IMR-90 (cell line): ENCODE measurements around the gene MAP3K1. TPM values are rescaled to one million over a fixed set of nuclear protein-coding genes. Genes with fewer than 3 reads are reported as not detected.

ENCODE experiments used
- ATAC-seq: fragments of 200-7000 bp; cut with Tn5 transposase; 2 replicates; pipeline ENCODE4 v1.9.1; 2020; ENCODE audit warnings: low read depth, mild to moderate bottlenecking, moderate library complexity
- BruUV-seq: library from RNA; stranded (reverse); fragments of 400-500 nt; replicated peaks from 2 replicates; lab custom pipeline; 2021; lab: Mats Ljungman, UMichigan
- CTCF ChIA-PET: fragments of 300-600 bp; formaldehyde crosslinking; extraction: SDS; loops from one replicate; lab custom pipeline; 2021; ENCODE audit warnings: antibody characterized with exemption; lab: Yijun Ruan, JAX
- POLR2A ChIA-PET: fragments of 300-600 bp; sonication (Branson Sonifier 250); formaldehyde crosslinking; loops from one replicate; lab custom pipeline; 2022; ENCODE audit warnings: antibody characterized with exemption; ENCODE audit not compliant: unreplicated experiment; lab: Charles Lee
- DNase-seq: peaks from one replicate; pipeline ENCODE4 v3.0.0; 2013
- H2AFZ ChIP-seq: replicated peaks from 2 replicates; pipeline ENCODE3; 2013; ENCODE audit warnings: low read length, mild to moderate bottlenecking; ENCODE audit not compliant: poor library complexity
- H2AK5ac ChIP-seq: 2 replicates; pipeline ENCODE4 v1.6.1; 2013; ENCODE audit warnings: low read depth, low read length, inconsistent platforms
- H2AK9ac ChIP-seq: replicated peaks from 2 replicates; pipeline ENCODE3; 2013; ENCODE audit warnings: mild to moderate bottlenecking, low read depth, low read length, moderate library complexity; ENCODE audit not compliant: poor library complexity
- H2BK120ac ChIP-seq: 2 replicates; pipeline ENCODE4 v1.6.1; 2013; ENCODE audit warnings: low read depth, low read length, inconsistent platforms
- H2BK15ac ChIP-seq: 3 replicates; pipeline ENCODE4 v1.6.1; 2013; ENCODE audit warnings: low read depth, low read length, inconsistent platforms
- H2BK20ac ChIP-seq: 2 replicates; pipeline ENCODE4 v1.6.1; 2013; ENCODE audit warnings: low read depth, mild to moderate bottlenecking, inconsistent platforms, low read length, moderate library complexity
- H2BK5ac ChIP-seq: 2 replicates; pipeline ENCODE4 v1.6.1; 2013; ENCODE audit warnings: mild to moderate bottlenecking, low read depth, low read length, inconsistent platforms; ENCODE audit not compliant: poor library complexity, severe bottlenecking
- H3K14ac ChIP-seq: replicated peaks from 2 replicates; pipeline ENCODE4 v1.6.1; 2013; ENCODE audit warnings: low read depth, low read length, inconsistent platforms
- H3K18ac ChIP-seq: 2 replicates; pipeline ENCODE4 v1.6.1; 2013; ENCODE audit warnings: low read depth, low read length, control low read depth
- H3K23ac ChIP-seq: 2 replicates; pipeline ENCODE4 v1.6.1; 2013; ENCODE audit warnings: low read depth, low read length, inconsistent platforms
- H3K27ac ChIP-seq: 2 replicates; pipeline ENCODE4 v1.5.1; 2013; ENCODE audit warnings: mild to moderate bottlenecking, control low read depth, low read length; ENCODE audit not compliant: insufficient read depth
- H3K27me3 ChIP-seq: 2 replicates; pipeline ENCODE4 v1.6.1; 2013; ENCODE audit warnings: low read length; ENCODE audit not compliant: control insufficient read depth, insufficient read depth
- H3K36me3 ChIP-seq: 2 replicates; pipeline ENCODE4 v1.6.1; 2013; ENCODE audit warnings: low read length, mixed read lengths; ENCODE audit not compliant: control insufficient read depth, insufficient read depth
- H3K4ac ChIP-seq: 2 replicates; pipeline ENCODE4 v1.6.1; 2013; ENCODE audit warnings: low read depth, low read length, inconsistent platforms
- H3K4me1 ChIP-seq: 2 replicates; pipeline ENCODE4 v1.6.1; 2013; ENCODE audit warnings: low read length, mixed read lengths; ENCODE audit not compliant: control insufficient read depth, insufficient read depth
- H3K4me2 ChIP-seq: 2 replicates; pipeline ENCODE4 v1.6.1; 2013; ENCODE audit warnings: low read depth, mild to moderate bottlenecking, control low read depth, low read length, moderate library complexity
- H3K4me3 ChIP-seq: 2 replicates; pipeline ENCODE4 v1.5.1; 2013; ENCODE audit warnings: low read depth, mild to moderate bottlenecking, control low read depth, low read length, moderate library complexity; ENCODE audit not compliant: insufficient read depth
- H3K56ac ChIP-seq: 2 replicates; pipeline ENCODE4 v1.6.1; 2013; ENCODE audit warnings: low read length, inconsistent platforms; ENCODE audit not compliant: insufficient read depth; ENCODE audit errors: extremely low read depth
- H3K79me1 ChIP-seq, 2 experiments: 2 replicates each; pipeline ENCODE4 v1.6.1; 2013; ENCODE audit warnings: low read length in 2 of 2, inconsistent platforms in 1 of 2, low read depth in 1 of 2
- H3K9ac ChIP-seq: 2 replicates; pipeline ENCODE4 v1.6.1; 2013; ENCODE audit warnings: low read depth, low read length, control low read depth
- H3K9me1 ChIP-seq: 2 replicates; pipeline ENCODE4 v1.6.1; 2013; ENCODE audit warnings: low read length, inconsistent platforms; ENCODE audit not compliant: insufficient read depth
- H3K9me3 ChIP-seq: 2 replicates; pipeline ENCODE4 v1.6.1; 2013; ENCODE audit warnings: low read length; ENCODE audit not compliant: control insufficient read depth, insufficient read depth
- H4K20me1 ChIP-seq: 2 replicates; pipeline ENCODE4 v1.6.1; 2013; ENCODE audit warnings: low read length, inconsistent platforms; ENCODE audit not compliant: insufficient read depth
- H4K5ac ChIP-seq: 2 replicates; pipeline ENCODE4 v1.6.1; 2013; ENCODE audit warnings: mild to moderate bottlenecking, low read depth, low read length, control low read depth
- H4K8ac ChIP-seq, 2 experiments: 2 replicates each; pipeline ENCODE4 v1.6.1; 2013; ENCODE audit warnings: low read depth in 2 of 2, low read length in 2 of 2, control low read depth in 1 of 2, inconsistent platforms in 1 of 2
- H4K91ac ChIP-seq: 2 replicates; pipeline ENCODE4 v1.6.1; 2013; ENCODE audit warnings: low read depth, low read length, inconsistent platforms; ENCODE audit not compliant: insufficient read depth
- CHD1 ChIP-seq: IDR thresholded peaks from 2 replicates; pipeline ENCODE4 v1.6.1; 2012; ENCODE audit warnings: low read depth, low read length, improper control_type of control experiment
- NFE2L2 ChIP-seq: fragments of 150-350 bp; IDR thresholded peaks from 2 replicates; pipeline ENCODE4 v1.6.1; 2016; ENCODE audit warnings: low read depth, mild to moderate bottlenecking, low read length
- RFX5 ChIP-seq: IDR thresholded peaks from 2 replicates; pipeline ENCODE4 v1.8.0; 2012; ENCODE audit warnings: low read depth, mild to moderate bottlenecking, low read length, moderate library complexity
- WGBS, 2 experiments: methylation state at CpG; one replicate each; pipeline versions ENCODE4 v1.1.5 to v1.1.7; 2013; ENCODE audit warnings: missing lambda C conversion rate in 2 of 2; ENCODE audit not compliant: insufficient read length in 1 of 2; ENCODE audit errors: extremely low coverage in 2 of 2; 5-methylcytosine and 5-hydroxymethylcytosine counted together
- dilution Hi-C: fragments of 300-500 bp; cut with HindIII; formaldehyde crosslinking; loops from one replicate; pipeline ENCODE4 v1.14.3; 2018; ENCODE audit warnings: low sequenced_read_pairs; ENCODE audit not compliant: unreplicated experiment
- in situ Hi-C: fragments of 300-500 bp; cut with MboI; formaldehyde crosslinking; loops from 3 replicates; pipeline ENCODE4 v1.14.3; 2019; ENCODE audit warnings: low sequenced_read_pairs, inconsistent platforms, mixed read lengths
- intact Hi-C: fragments of 100-400 bp; cut with micrococcal nuclease; formaldehyde crosslinking; loops from 2 replicates; pipeline ENCODE4 v1.10.0; 2022
- polyA plus RNA-seq, 3 experiments: library from polyadenylated mRNA; depleted of rRNA; stranded (reverse); fragments of >200 nt; gene quantifications; 2 replicates each; pipeline ENCODE4 v1.2.3, GENCODE V29; 2012; ENCODE audit warnings: low replicate concordance in 1 of 3
- total RNA-seq: library from RNA; depleted of rRNA; stranded (reverse); fragments of >200 nt; gene quantifications from 2 replicates; pipeline ENCODE4 v1.2.3, GENCODE V29; 2012
- TF ChIP-seq, protein P1 (sequence below): conservative IDR thresholded peaks from 2 replicates; pipeline ENCODE4 v1.5.1; 2012; ENCODE audit warnings: mild to moderate bottlenecking, low read depth, low read length, improper control_type of control experiment

The MAP3K1 gene
- total and polyA plus RNA-seq, 2 of the 4 experiments (the other 2 are of a cell fraction): 3.8 to 18.8 TPM

GRCh38 chr5:56893251-56893951 lies 78.1 kb downstream of the MAP3K1 start:
- Histone ChIP-seq H3K27me3 (no peaks in the 10 kb centered on the region), H3K23ac (no peak overlapping the region), H3K9me3 (no peaks in the 10 kb centered on the region), H3K4me2 (no peak overlapping the region), H2AFZ (no peak overlapping the region), H4K8ac (no peak overlapping the region), H3K56ac (no peak overlapping the region), H2AK5ac (no peak overlapping the region), H3K14ac (no peak overlapping the region), H2BK15ac (no peak overlapping the region), H3K4ac (no peak overlapping the region), H2BK20ac (no peak overlapping the region), H3K9ac (no peak overlapping the region), H2BK5ac (no peak overlapping the region), H3K4me1 (no peaks in the 10 kb centered on the region), H3K36me3 (peaks cover 17% of the 10 kb centered on the region), H3K4me3 (no peak overlapping the region), H4K5ac (no peak overlapping the region), H3K9me1 (no peaks in the 10 kb centered on the region), H4K91ac (no peak overlapping the region), H2BK120ac (no peak overlapping the region), H4K20me1 (no peaks in the 10 kb centered on the region), H2AK9ac (no peak overlapping the region), H3K27ac (no peak overlapping the region), H3K79me1 (peaks cover 0 to 9% of the 10 kb centered on the region in 2 experiments; a peak in 3 of 4 replicates), H3K18ac (no peak overlapping the region)
- in situ Hi-C loops (loop anchor here (10.0 kb wide), 1 partner anchor 331 kb away; no protein-coding TSS in a partner anchor), dilution Hi-C loops (no loop called here), intact Hi-C loops (no loop called here)
- no peak for TF ChIP-seq NFE2L2
- TF ChIP-seq, protein P1, sequence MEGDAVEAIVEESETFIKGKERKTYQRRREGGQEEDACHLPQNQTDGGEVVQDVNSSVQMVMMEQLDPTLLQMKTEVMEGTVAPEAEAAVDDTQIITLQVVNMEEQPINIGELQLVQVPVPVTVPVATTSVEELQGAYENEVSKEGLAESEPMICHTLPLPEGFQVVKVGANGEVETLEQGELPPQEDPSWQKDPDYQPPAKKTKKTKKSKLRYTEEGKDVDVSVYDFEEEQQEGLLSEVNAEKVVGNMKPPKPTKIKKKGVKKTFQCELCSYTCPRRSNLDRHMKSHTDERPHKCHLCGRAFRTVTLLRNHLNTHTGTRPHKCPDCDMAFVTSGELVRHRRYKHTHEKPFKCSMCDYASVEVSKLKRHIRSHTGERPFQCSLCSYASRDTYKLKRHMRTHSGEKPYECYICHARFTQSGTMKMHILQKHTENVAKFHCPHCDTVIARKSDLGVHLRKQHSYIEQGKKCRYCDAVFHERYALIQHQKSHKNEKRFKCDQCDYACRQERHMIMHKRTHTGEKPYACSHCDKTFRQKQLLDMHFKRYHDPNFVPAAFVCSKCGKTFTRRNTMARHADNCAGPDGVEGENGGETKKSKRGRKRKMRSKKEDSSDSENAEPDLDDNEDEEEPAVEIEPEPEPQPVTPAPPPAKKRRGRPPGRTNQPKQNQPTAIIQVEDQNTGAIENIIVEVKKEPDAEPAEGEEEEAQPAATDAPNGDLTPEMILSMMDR: no peak
- TF ChIP-seq CHD1: no peak
- TF ChIP-seq RFX5: no peak
- ChIA-PET CTCF (no interaction called here), POLR2A (no interaction called here)
- DNase-seq (no peak), ATAC-seq (no peak)
- 90% methylated on average over 5 of the region's 5 CpGs; no CpG with 5 or more reads in 1 of the 2 experiments for WGBS, 2 experiments
- BruUV-seq: TSS peak; percentile 49
